Anterior cingulate cortex (tissue), 58 donors: ENCODE data around the gene EXOC8.
"Not testable (repeated sequence)": the region's sequence is repeated elsewhere in the genome, so short reads cannot be mapped to it uniquely, and the experiment has no call there.

Experiments used
- DNase-seq, 58 donors: peaks; one replicate each; lab custom pipeline; 2025; lab: John Stamatoyannopoulos, UW

The EXOC8 gene

DNA sequence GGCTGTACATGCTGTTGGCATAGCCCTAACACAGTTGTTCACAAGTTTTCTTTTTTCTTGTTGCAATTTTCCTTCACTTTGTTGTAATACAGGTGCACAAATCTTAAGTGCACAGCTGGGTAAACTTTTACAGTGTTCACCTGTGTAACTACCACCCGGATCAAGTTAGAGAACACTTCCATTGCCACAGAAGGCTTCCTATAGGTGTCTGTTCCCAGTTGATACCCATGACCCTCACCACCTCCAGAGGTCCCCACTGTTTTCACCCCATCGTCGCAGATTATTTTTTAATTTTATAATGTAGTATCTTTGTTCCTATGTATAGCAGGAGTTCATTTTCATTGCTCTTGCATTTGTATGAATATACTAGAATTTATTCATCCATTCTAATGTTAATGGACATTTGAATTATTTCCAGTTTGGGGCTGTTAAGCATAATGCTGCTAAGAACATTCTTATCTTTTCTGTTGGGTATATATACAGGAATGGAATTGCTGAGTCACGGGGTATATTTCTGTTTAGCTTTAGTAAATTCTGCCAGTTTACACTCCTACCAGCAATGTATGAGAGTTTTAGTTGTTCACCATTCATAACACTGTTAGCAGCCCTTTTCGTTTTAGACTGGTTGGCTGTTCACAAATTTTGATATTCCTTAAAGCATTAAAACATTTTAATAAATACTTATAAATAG, 16.8 kb upstream of the EXOC8 start:
- DNase-seq: no peak

DNA sequence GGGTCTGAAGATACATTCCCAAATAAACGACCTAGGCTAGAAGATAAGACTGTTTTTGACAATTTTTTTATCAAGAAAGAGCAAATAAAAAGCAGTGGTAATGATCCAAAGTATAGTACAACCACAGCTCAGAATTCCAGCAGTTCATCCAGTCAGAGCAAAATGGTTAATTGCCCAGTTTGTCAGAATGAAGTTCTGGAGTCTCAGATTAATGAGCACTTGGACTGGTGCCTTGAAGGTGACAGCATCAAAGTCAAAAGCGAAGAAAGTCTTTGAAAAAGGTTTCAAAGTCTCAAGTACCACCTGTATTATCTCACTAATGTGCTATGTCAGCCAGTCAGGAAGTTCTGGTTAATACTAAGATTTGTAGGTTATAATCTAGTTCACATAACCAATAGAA, 15.4 kb upstream of the EXOC8 start:
- DNase-seq: no peak

DNA sequence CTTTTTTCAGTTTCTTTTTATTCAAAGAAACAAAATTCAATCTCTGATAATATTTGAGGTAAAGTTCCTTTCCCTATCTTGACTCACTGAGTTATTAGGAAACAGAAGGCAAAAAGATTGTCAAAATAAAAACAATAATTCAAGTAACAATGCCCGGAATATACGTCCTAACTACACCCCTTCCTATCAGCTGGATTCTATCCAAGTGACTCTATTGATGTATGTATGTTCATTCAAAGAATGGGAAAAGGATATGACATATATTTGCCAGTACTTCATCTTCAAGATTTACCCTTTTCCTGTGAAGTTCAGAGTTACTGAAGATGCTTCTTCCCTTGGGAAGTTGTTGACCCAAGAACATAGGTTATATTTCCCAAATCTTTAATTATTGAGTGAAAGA, 14.2 kb upstream of the EXOC8 start:
- no peak for DNase-seq

DNA sequence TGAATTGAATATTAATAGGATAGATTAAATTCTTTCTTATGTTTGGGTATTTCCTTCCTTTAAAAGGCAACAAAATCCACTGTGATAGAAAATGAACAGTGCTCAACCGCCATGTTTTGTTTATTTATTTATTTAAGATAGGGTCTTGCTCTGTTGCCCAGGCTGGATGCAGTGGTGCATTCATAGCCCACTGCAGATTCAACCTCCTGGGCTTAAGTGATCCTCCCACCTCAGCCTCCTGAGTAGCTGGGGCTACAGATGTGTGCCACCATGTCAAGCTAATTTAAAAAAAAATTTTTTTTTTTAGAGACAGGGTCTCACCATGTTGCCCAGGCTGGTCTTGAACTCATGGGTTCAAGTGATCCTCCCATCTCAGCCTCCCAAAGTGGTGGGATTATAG, 11.2 kb upstream of the EXOC8 start:
- DNase-seq: not testable (repeated sequence)

DNA sequence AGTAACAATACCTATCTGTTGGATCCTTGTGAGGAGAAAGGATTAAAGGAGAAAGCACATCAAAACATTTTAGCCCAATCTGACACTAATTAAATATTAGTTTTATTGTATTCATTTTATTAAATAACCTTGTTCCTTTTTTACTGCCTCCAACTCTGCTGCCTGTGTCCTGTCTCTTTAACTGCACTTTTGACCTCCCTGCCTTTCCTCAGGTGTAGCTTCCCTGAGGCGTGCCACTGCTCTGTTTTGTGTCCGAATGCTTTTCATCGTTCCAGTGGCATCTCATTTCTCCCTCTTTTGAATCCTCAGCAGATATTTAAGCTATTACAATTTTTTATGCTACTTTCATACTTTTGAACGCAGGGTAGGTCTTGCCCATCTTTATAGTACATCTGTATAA, 10.8 kb upstream of the EXOC8 start:
- DNase-seq: no peak

DNA sequence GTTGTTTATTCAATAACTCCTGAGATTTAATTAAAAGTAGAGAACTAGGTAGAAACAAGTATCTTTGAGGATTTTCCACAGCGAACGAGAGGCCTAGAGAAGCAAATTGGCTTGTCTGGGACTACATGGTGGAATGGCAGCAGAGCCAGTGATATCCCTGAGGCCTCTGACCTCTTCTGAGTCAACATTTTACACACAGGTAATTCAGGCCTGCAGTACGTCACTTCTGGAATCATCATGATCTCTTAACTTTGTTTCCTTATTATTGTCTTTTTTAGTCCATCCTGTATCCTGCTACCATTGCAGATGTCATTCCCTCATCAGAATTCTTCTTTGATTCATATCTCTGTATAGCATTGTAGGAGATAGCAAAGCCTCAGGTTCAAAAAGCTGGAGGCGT, 10.3 kb upstream of the EXOC8 start:
- DNase-seq: no peak

- DNase-seq: no peak
Observed at GRCh38 chr1:231340328-231341013, 2.8 kb upstream of the EXOC8 start.

DNA sequence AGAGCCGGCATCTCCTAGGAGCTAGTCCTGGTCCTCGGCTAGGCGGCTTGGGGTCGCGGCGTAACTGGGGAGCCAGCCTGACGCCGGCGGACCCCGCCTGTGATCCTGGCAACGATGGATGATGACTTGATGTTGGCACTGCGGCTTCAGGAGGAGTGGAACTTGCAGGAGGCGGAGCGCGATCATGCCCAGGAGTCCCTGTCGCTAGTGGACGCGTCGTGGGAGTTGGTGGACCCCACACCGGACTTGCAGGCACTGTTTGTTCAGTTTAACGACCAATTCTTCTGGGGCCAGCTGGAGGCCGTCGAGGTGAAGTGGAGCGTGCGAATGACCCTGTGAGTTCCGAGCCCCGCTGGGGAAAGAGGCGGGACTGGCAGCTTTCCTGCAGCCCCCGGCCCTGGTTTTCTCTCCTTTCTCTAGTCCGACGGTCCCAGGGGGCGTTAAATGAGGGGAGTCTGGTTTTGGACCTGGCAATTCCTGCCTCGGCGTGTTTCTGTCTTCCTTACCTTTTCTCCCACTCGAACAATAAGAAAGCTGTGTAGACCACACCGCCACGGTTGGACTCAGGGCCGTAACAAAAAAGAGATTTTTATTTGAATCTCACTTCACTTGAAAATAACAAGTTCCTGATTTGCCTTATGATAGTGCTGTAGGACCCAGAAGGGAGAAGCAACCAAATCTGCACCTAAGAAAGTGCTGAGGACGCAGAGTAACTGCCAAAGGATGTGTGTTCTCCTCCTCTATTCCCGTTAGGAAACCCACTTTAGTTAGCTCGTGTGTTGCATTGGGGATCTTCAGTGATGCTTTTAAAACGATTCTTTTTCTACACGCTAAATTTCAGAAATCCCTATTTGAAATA, 847 bp upstream of the EXOC8 start, which contains the start of gene SPRTN:
SPRTN (plus strand) TSS at position 24 of the 859 bp plus-strand sequence; CDS start at position 115, 91 bp downstream.
- DNase-seq: peak in 1 of 58 donors; percentile 56

DNA sequence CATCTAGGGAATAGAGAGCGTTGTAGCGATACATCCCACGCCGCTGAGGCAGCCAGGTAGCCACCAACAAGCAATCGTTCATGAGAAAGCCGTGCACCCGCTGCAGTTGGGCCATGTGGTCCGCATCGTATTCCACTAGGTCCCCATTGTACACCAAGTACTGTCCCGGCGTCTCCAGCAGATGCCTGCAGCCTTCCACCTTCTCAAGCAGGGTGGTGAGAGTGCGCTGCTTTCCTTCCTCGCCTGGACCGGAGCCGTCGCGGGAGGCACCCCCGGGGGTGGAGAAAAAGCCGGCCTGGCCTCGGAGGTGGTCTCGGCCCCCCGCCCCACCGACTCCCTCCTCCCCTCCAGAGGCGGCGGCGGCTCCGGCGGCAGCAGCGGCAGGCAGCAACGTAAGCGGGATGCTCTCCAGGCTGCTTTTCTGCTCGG, 595 bp downstream of the EXOC8 start:
- peak in 6 of 58 donors; percentile 20 to 65 (median 36) for DNase-seq

DNA sequence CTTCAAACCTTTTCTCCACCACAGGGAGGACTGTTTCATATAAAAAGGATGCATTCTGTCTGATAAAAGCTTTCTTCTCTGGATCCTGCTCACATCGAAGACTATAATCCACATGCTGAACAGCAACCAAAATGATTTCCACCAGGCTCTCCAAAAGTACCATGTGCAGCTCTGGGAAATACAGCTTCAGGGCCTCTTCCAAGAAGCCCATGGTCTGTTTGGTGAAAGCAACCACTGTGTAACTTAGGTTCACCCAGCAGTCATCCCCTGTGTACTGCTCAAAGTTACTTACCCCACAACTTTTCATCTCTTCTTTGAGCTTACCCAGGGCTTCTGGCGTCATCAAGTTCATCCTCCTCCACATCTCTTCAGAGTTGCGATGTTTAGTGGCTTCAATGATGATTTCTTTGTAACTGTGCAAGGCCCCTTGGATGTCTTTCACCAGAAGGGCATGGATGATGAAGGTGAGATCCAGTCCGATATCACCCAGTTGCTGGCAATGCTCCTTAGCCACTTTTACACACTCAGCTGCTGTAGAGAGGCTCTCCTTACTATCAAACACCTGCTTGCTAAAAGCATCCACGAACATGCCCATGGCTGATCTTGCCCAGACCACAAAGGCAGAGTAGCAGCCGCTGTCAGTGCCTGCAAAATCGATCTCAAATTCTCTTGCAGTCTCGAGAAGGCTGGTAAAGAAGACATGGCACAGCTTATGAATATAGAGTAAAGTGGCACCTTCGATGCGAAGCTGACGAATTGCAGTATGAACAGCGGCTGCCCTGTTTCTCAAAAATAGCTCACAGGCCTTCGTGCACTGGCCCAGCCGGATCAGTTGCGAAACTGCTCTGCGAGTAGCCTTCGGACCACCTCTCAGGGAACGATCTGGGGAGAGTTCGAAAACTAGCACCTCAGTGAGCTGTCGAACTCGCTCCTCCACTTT, 1.7 kb downstream of the EXOC8 start:
- DNase-seq: no peak

GRCh38 chr1:231334952-231335351, 2.7 kb downstream of the EXOC8 start:
- no peak for DNase-seq

DNA sequence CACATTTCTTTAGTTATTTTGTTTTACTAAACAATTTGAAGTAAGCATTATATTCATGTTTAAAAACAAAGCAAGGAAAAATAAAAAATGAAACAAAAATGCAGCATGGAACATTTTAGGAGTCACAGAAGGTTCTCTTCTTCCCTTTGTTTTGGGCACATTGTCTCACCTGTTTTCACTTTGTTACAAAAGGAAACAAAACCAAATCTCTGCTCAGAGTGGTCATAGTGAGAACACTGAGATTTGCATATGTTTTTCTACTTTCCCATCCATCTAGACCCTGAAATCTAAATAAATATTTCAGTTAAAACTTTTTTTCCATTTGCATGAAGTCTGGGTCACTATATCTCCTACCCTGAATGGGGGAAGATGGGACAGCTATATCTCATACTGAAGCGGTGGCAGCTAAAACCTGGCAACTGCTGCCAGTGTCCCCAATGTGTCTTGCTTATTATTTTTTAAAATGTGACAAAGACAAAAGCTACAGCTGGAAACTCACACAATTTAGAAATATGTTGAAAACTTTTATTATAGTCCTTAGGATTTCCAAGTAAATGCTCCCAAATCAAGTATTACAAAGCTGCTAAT, 3.5 kb downstream of the EXOC8 start:
- no peak for DNase-seq

DNA sequence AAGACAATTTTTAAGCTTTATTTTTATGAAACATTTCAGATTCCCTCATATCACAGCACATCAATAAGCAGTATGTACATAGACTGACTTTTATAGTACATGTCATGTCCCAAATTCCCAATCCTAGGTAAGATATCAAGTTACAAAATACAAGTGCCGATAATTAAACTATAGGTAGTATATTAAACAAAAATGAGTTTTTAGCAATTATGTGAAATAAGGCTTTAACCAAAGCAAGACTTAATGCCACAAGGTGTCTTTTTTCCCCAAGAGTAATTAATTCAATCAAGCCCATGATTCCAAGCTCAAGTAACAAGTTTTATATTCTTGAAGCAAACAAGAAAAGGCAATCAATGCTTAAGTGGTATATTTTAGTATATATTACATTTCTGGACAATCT, 4.9 kb downstream of the EXOC8 start:
- no peak for DNase-seq

GRCh38 chr1:231329483-231329882, 8.2 kb downstream of the EXOC8 start:
- no peak for DNase-seq

- no peak for DNase-seq
Observed at GRCh38 chr1:231327617-231328016, 10.0 kb downstream of the EXOC8 start.

DNA sequence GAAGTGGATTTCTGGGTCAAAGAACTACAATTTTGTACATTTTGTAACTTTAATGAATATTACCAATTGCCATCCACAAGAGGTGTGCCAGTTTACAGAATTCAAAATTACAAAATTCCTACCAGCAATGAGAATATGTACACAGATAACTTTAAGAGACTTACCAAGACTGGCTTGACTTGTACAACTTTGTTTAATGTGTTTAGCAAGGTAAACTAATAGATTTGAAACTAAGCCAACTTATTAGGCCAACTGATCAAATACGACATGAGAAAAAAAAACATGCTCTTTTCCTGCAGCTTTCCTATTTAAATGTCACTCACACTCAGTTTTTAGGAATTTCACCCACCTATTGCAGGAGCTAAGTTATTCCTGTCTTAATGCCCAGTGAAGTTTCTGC, 11.4 kb downstream of the EXOC8 start:
- DNase-seq: no peak

- no peak for DNase-seq
Observed at GRCh38 chr1:231324660-231325059, 13.0 kb downstream of the EXOC8 start.

DNA sequence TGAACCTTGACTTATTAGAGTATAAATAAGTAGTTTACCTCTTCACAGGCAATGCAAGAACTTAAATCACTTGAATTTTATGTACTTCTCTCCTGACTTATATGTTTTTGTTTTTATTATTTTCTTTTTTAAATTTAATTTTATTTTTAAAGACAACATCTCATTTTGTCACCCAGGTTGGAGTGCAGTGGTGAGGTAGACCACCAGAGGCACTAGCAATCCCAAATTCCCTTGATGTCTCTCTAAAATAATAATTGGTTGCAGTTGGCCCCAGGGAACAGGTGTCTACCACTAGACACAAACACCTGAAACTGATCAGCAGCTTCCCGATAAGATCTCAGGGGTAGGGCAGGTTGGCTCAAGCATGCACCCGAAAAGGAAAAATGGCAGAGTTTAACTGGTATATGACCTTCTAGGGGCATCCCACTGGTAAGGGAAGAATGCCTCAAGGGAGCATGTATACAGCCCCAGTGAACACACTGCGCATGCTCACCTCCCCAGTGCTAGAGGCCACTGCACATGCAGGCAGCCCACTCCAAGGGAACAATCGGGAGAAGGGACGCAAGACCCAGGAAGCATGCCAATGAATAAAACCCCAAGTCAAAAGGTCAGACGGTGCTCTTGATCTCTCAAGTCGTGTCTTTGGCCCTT, 14.6 kb downstream of the EXOC8 start:
- DNase-seq: no peak

- no peak for DNase-seq
Observed at GRCh38 chr1:231319080-231319479, 18.6 kb downstream of the EXOC8 start.
